Neuronal stem cell (in vitro differentiated cells): Measurements from ENCODE around the gene RAB21.

Source experiments
- DNase-seq: peaks from one replicate; pipeline ENCODE4 v3.0.0-alpha.2; 2013; ENCODE audit warnings: low spot score
- H2AFZ ChIP-seq: one replicate; pipeline ENCODE4 v1.6.1; 2013; ENCODE audit warnings: mild to moderate bottlenecking, low read length, inconsistent platforms
- H2AK5ac ChIP-seq: 2 replicates; pipeline ENCODE4 v1.6.1; 2013; ENCODE audit warnings: low read depth, mild to moderate bottlenecking, inconsistent platforms, low read length, moderate library complexity, mixed read lengths
- H2BK120ac ChIP-seq: 2 replicates; pipeline ENCODE4 v1.6.1; 2013; ENCODE audit warnings: low read depth, mild to moderate bottlenecking, inconsistent platforms, low read length, moderate library complexity, mixed read lengths
- H2BK12ac ChIP-seq: one replicate; pipeline ENCODE4 v1.6.1; 2013; ENCODE audit warnings: low read length, inconsistent platforms
- H2BK15ac ChIP-seq: 2 replicates; pipeline ENCODE4 v1.6.1; 2013; ENCODE audit warnings: mild to moderate bottlenecking, low read length, inconsistent platforms, mixed read lengths
- H2BK5ac ChIP-seq: one replicate; pipeline ENCODE4 v1.6.1; 2013; ENCODE audit warnings: inconsistent platforms, mild to moderate bottlenecking, low read length, moderate library complexity
- H3K14ac ChIP-seq: one replicate; pipeline ENCODE4 v1.6.1; 2013; ENCODE audit warnings: low read length, inconsistent platforms
- H3K18ac ChIP-seq: 2 replicates; pipeline ENCODE4 v1.6.1; 2013; ENCODE audit warnings: low read length, inconsistent platforms
- H3K23ac ChIP-seq: 2 replicates; pipeline ENCODE4 v1.6.1; 2013; ENCODE audit warnings: low read depth, mild to moderate bottlenecking, mixed read lengths, low read length, inconsistent platforms; ENCODE audit not compliant: poor library complexity
- H3K27ac ChIP-seq: replicated peaks from 3 replicates; pipeline ENCODE4 v1.5.1; 2013; ENCODE audit warnings: low read length, inconsistent platforms
- H3K27me3 ChIP-seq, 3 experiments: 2 replicates each; pipeline ENCODE4 v1.6.1; 2013; ENCODE audit warnings: low read length in 3 of 3, mild to moderate bottlenecking in 2 of 3, inconsistent platforms in 1 of 3, low read depth in 1 of 3, mixed read lengths in 1 of 3, moderate library complexity in 1 of 3; ENCODE audit not compliant: control insufficient read depth in 3 of 3, insufficient read depth in 3 of 3
- H3K36me3 ChIP-seq, 2 donors: replicated peaks in 1 of 2; 2 replicates each; pipeline ENCODE4 v1.6.1; 2013; ENCODE audit warnings: low read length in 2 of 2; ENCODE audit not compliant: control insufficient read depth in 2 of 2, insufficient read depth in 2 of 2
- H3K4ac ChIP-seq: 2 replicates; pipeline ENCODE4 v1.6.1; 2013; ENCODE audit warnings: inconsistent platforms, mild to moderate bottlenecking, low read length, moderate library complexity
- H3K4me1 ChIP-seq, 2 donors: 1 replicate in 1 of 2; 2 replicates in 1 of 2; pipeline ENCODE4 v1.6.1; 2013; ENCODE audit warnings: low read length in 2 of 2, low read depth in 1 of 2; ENCODE audit not compliant: control insufficient read depth in 2 of 2, insufficient read depth in 1 of 2
- H3K4me2 ChIP-seq: one replicate; pipeline ENCODE4 v1.6.1; 2013; ENCODE audit warnings: mild to moderate bottlenecking, low read length, inconsistent platforms; ENCODE audit not compliant: insufficient read depth, poor library complexity, severe bottlenecking
- H3K4me3 ChIP-seq, 2 donors: 2 replicates each; pipeline ENCODE4 v1.5.1; 2013; ENCODE audit warnings: low read length in 2 of 2, mild to moderate bottlenecking in 2 of 2, inconsistent platforms in 1 of 2, moderate library complexity in 1 of 2
- H3K79me1 ChIP-seq: one replicate; pipeline ENCODE4 v1.6.1; 2013; ENCODE audit warnings: low read depth, mild to moderate bottlenecking, inconsistent platforms, low read length, moderate library complexity
- H3K9ac ChIP-seq: one replicate; pipeline ENCODE4 v1.6.1; 2013; ENCODE audit warnings: mild to moderate bottlenecking, low read depth, low read length, inconsistent platforms; ENCODE audit not compliant: poor library complexity
- H3K9me3 ChIP-seq, 2 donors: replicated peaks in 1 of 2; 2 replicates each; pipeline versions ENCODE3 to v1.6.1; 2013; ENCODE audit warnings: low read length in 2 of 2, mild to moderate bottlenecking in 2 of 2, inconsistent platforms in 1 of 2, low read depth in 1 of 2, mixed read lengths in 1 of 2, moderate library complexity in 1 of 2; ENCODE audit not compliant: control insufficient read depth in 2 of 2, insufficient read depth in 1 of 2
- H4K8ac ChIP-seq: one replicate; pipeline ENCODE4 v1.6.1; 2013; ENCODE audit warnings: low read depth, mild to moderate bottlenecking, inconsistent platforms, low read length, moderate library complexity
- H4K91ac ChIP-seq: one replicate; pipeline ENCODE4 v1.6.1; 2013; ENCODE audit warnings: low read length, low read depth, mild to moderate bottlenecking, inconsistent platforms; ENCODE audit not compliant: poor library complexity
- WGBS, 2 donors: extraction: QIAGEN DNeasy Blood & Tissue Kit; methylation state at CpG; one replicate each; pipeline ENCODE4 v1.1.7; 2013; ENCODE audit warnings: missing lambda C conversion rate in 2 of 2, mixed read lengths in 1 of 2; ENCODE audit not compliant: insufficient read length in 2 of 2, insufficient replicate concordance in 1 of 2; ENCODE audit errors: extremely low coverage in 2 of 2; 5-methylcytosine and 5-hydroxymethylcytosine counted together

The RAB21 gene

GRCh38 chr12:71795901-71796300, 41.2 kb downstream of the RAB21 start:
- no peak overlapping the region for H3K9ac ChIP-seq
- H2BK12ac ChIP-seq: no peak overlapping the region
- H2BK120ac ChIP-seq: no peak overlapping the region
- no peak overlapping the region for H4K91ac ChIP-seq
- H3K4me2 ChIP-seq: no peak overlapping the region
- H3K4ac ChIP-seq: no peak overlapping the region
- no peak overlapping the region for H3K23ac ChIP-seq
- H3K4me1 ChIP-seq: peaks cover 2 to 5% of the 10 kb centered on the region in 2 donors
- no peaks in the 10 kb centered on the region for H3K27me3 ChIP-seq
- no peaks in the 10 kb centered on the region for H3K79me1 ChIP-seq
- no peak overlapping the region for H3K14ac ChIP-seq
- no peaks in the 10 kb centered on the region for H3K9me3 ChIP-seq
- H3K4me3 ChIP-seq: no peak overlapping the region
- no peak for DNase-seq
- no peak overlapping the region for H2BK5ac ChIP-seq
- peaks cover 0 to 6% of the 10 kb centered on the region in 2 donors for H3K36me3 ChIP-seq
- no peak overlapping the region for H3K27ac ChIP-seq
- WGBS, 2 donors: no CpG with 5 or more reads among the region's 1 CpG
- H2BK15ac ChIP-seq: no peak overlapping the region
- H3K18ac ChIP-seq: no peak overlapping the region
- no peak overlapping the region for H2AK5ac ChIP-seq
- no peak overlapping the region for H4K8ac ChIP-seq
- no peak overlapping the region for H2AFZ ChIP-seq

- no CpG with 5 or more reads among the region's 1 CpG for WGBS, 2 donors
Observed at GRCh38 chr12:71797531-71797930, 42.9 kb downstream of the RAB21 start.

GRCh38 chr12:71799106-71799505, 44.4 kb downstream of the RAB21 start:
- Histone ChIP-seq H2BK5ac (no peak overlapping the region), H2BK12ac (no peak overlapping the region), H3K9ac (no peak overlapping the region)

More at GRCh38 chr12:71797531-71797930, 42.9 kb downstream of the RAB21 start:
- H3K27me3 ChIP-seq: no peaks in the 10 kb centered on the region
- H3K4me3 ChIP-seq: no peak overlapping the region
- no peaks in the 10 kb centered on the region for H3K9me3 ChIP-seq
- H3K36me3 ChIP-seq: no peaks in the 10 kb centered on the region
- H3K18ac ChIP-seq: no peak overlapping the region
- no peak overlapping the region for H3K4me2 ChIP-seq
- no peak overlapping the region for H3K23ac ChIP-seq
- no peak overlapping the region for H3K27ac ChIP-seq
- no peak overlapping the region for H2AK5ac ChIP-seq
- no peak overlapping the region for H2BK5ac ChIP-seq
- H4K91ac ChIP-seq: no peak overlapping the region
- H3K4ac ChIP-seq: no peak overlapping the region
- peaks cover 2 to 5% of the 10 kb centered on the region in 2 donors for H3K4me1 ChIP-seq
- no peak overlapping the region for H3K9ac ChIP-seq
- H3K14ac ChIP-seq: no peak overlapping the region
- no peak overlapping the region for H2BK120ac ChIP-seq
- no peak for DNase-seq
- H2BK15ac ChIP-seq: no peak overlapping the region
- H3K79me1 ChIP-seq: no peaks in the 10 kb centered on the region
- no peak overlapping the region for H2AFZ ChIP-seq
- no peak overlapping the region for H2BK12ac ChIP-seq
- no peak overlapping the region for H4K8ac ChIP-seq

GRCh38 chr12:71800177-71800576, 45.5 kb downstream of the RAB21 start:
- Histone ChIP-seq H4K91ac (no peak overlapping the region), H2BK5ac (no peak overlapping the region), H3K18ac (no peak overlapping the region), H3K79me1 (no peaks in the 10 kb centered on the region), H2BK12ac (no peak overlapping the region), H3K27me3 (no peaks in the 10 kb centered on the region), H2BK120ac (no peak overlapping the region), H3K23ac (no peak overlapping the region), H3K9me3 (no peaks in the 10 kb centered on the region), H2AFZ (no peak overlapping the region), H3K4me3 (no peak overlapping the region), H3K4me2 (no peak overlapping the region), H4K8ac (no peak overlapping the region), H2BK15ac (no peak overlapping the region), H3K27ac (no peak overlapping the region), H3K14ac (no peak overlapping the region), H3K4me1 (peaks cover 2 to 5% of the 10 kb centered on the region in 2 donors), H3K9ac (no peak overlapping the region), H3K36me3 (no peaks in the 10 kb centered on the region), H3K4ac (no peak overlapping the region), H2AK5ac (no peak overlapping the region)
- WGBS, 2 donors: no CpG with 5 or more reads among the region's 3 CpGs
- no peak for DNase-seq

More at GRCh38 chr12:71799106-71799505, 44.4 kb downstream of the RAB21 start:
- H3K4me3 ChIP-seq: no peak overlapping the region
- H3K23ac ChIP-seq: no peak overlapping the region
- H3K79me1 ChIP-seq: no peaks in the 10 kb centered on the region
- peak overlapping the region; percentile 69 for H2AFZ ChIP-seq
- no peak overlapping the region for H3K27ac ChIP-seq
- H2AK5ac ChIP-seq: no peak overlapping the region
- DNase-seq: no peak
- H4K91ac ChIP-seq: no peak overlapping the region
- no peak overlapping the region for H3K4ac ChIP-seq
- peaks cover 2 to 5% of the 10 kb centered on the region in 2 donors for H3K4me1 ChIP-seq
- H2BK15ac ChIP-seq: no peak overlapping the region
- H3K14ac ChIP-seq: no peak overlapping the region
- no peaks in the 10 kb centered on the region for H3K27me3 ChIP-seq
- H3K9me3 ChIP-seq: no peaks in the 10 kb centered on the region
- H2BK120ac ChIP-seq: no peak overlapping the region
- H4K8ac ChIP-seq: no peak overlapping the region
- H3K36me3 ChIP-seq: no peaks in the 10 kb centered on the region
- H3K18ac ChIP-seq: no peak overlapping the region
- no peak overlapping the region for H3K4me2 ChIP-seq
